GM12878 (cell line): ENCODE results near the gene FXYD4. TPM values are rescaled to one million over a fixed set of nuclear protein-coding genes. Genes with fewer than 3 reads are reported as not detected.

Experiments used
- ATAC-seq: fragments of 200-7000 bp; cut with Tn5 transposase; 3 replicates; pipeline ENCODE4 v1.9.1; 2020; ENCODE audit warnings: mild to moderate bottlenecking, moderate library complexity
- BruUV-seq: library from RNA; stranded (reverse); fragments of 400-500 nt; replicated peaks from 2 replicates; lab custom pipeline; 2021; lab: Mats Ljungman, UMichigan
- CTCF ChIA-PET: fragments of 300-600 bp; sonication (Branson Sonifier 250); formaldehyde crosslinking; extraction: SDS; loops from one replicate; lab custom pipeline; 2021; ENCODE audit warnings: inconsistent platforms; lab: Yijun Ruan, JAX
- POLR2A ChIA-PET: fragments of 350-600 bp; formaldehyde crosslinking; extraction: SDS; loops from one replicate; lab custom pipeline; 2021; ENCODE audit warnings: inconsistent platforms; lab: Charles Lee
- RAD21 ChIA-PET: fragments of 300-600 bp; sonication (Branson Sonifier 250); formaldehyde crosslinking; loops from one replicate; lab custom pipeline; 2023; ENCODE audit warnings: antibody characterized with exemption; ENCODE audit not compliant: unreplicated experiment; lab: Charles Lee
- SMC1A ChIA-PET: fragments of 300-600 bp; sonication (Branson Sonifier 250); formaldehyde crosslinking; loops from one replicate; lab custom pipeline; 2023; ENCODE audit not compliant: unreplicated experiment, uncharacterized antibody; lab: Charles Lee
- DNase-seq: peaks from one replicate; pipeline ENCODE4 v3.0.0-alpha.2; 2011; ENCODE audit warnings: low read depth, low spot score
- FAIRE-seq: peaks from 3 replicates; lab custom pipeline; 2011; peaks lifted over from hg19 to GRCh38; lab: Jason Lieb, UNC
- H2AFZ ChIP-seq: 2 replicates; pipeline ENCODE4 v1.6.0; 2011; ENCODE audit warnings: low read depth, low read length, control low read depth; ENCODE audit not compliant: control insufficient read depth
- H3K27ac ChIP-seq: 2 replicates; pipeline ENCODE4 v1.5.1; 2011; ENCODE audit warnings: control low read depth; ENCODE audit not compliant: control insufficient read depth, insufficient read depth
- H3K27me3 ChIP-seq, 2 experiments: replicated peaks in 1 of 2; 2 replicates each; pipeline versions ENCODE4 v1.6.0 to v1.6.1; 2011; ENCODE audit warnings: low read length in 1 of 2; ENCODE audit not compliant: control insufficient read depth in 2 of 2, insufficient read depth in 2 of 2
- H3K36me3 ChIP-seq, 2 experiments: 2 replicates each; pipeline ENCODE4 v1.5.1; 2011; ENCODE audit warnings: low read length in 1 of 2; ENCODE audit not compliant: control insufficient read depth in 2 of 2, insufficient read depth in 2 of 2
- H3K4me1 ChIP-seq: 2 replicates; pipeline ENCODE4 v1.6.1; 2011; ENCODE audit warnings: mild to moderate bottlenecking, low read length, moderate library complexity, mixed read lengths; ENCODE audit not compliant: control insufficient read depth, insufficient read depth
- H3K4me2 ChIP-seq: 2 replicates; pipeline ENCODE4 v1.6.0; 2011; ENCODE audit warnings: control low read depth; ENCODE audit not compliant: control insufficient read depth, insufficient read depth
- H3K4me3 ChIP-seq: fragments of 200-600 bp; sonication (generic); 2 replicates; pipeline ENCODE4 v1.5.1; 2016
- H3K79me2 ChIP-seq: 2 replicates; pipeline ENCODE4 v1.6.0; 2011; ENCODE audit warnings: low read length; ENCODE audit not compliant: control insufficient read depth, insufficient read depth
- H3K9ac ChIP-seq: 2 replicates; pipeline ENCODE4 v1.8.0; 2011; ENCODE audit warnings: low read length, control low read depth, mixed read lengths; ENCODE audit not compliant: control insufficient read depth, insufficient read depth
- H3K9me3 ChIP-seq: replicated peaks from 3 replicates; pipeline ENCODE4 v1.5.1; 2011; ENCODE audit warnings: mild to moderate bottlenecking, low read length; ENCODE audit not compliant: control insufficient read depth, insufficient read depth
- H4K20me1 ChIP-seq: 2 replicates; pipeline ENCODE4 v1.6.0; 2011; ENCODE audit not compliant: control insufficient read depth, insufficient read depth
- CHD1 ChIP-seq: IDR thresholded peaks from 2 replicates; pipeline ENCODE4 v1.6.1; 2012; ENCODE audit warnings: low read depth, low read length, improper control_type of control experiment
- CREM ChIP-seq: IDR thresholded peaks from 2 replicates; pipeline ENCODE4 v1.6.1; 2014; ENCODE audit warnings: antibody characterized with exemption, low read depth
- HDAC2 ChIP-seq: fragments of 200-600 bp; sonication (generic); IDR thresholded peaks from 2 replicates; pipeline ENCODE4 v1.6.1; 2017
- HDGF ChIP-seq: fragments of 450-650 bp; IDR thresholded peaks from 2 replicates; pipeline ENCODE4 v1.6.1; 2016; ENCODE audit warnings: antibody characterized with exemption
- MEF2B ChIP-seq: fragments of 450-650 bp; IDR thresholded peaks from 2 replicates; pipeline ENCODE4 v1.6.1; 2018; ENCODE audit warnings: mild to moderate bottlenecking, moderate library complexity; ENCODE audit not compliant: partially characterized antibody, poor library complexity, severe bottlenecking
- NFYB ChIP-seq: IDR thresholded peaks from 2 replicates; pipeline ENCODE4 v1.6.1; 2011; ENCODE audit warnings: low read depth, mild to moderate bottlenecking, low read length, improper control_type of control experiment, moderate library complexity; ENCODE audit not compliant: insufficient read depth
- NR2F1 ChIP-seq: fragments of 450-650 bp; conservative IDR thresholded peaks from 2 replicates; pipeline ENCODE4 v1.6.1; 2017; ENCODE audit warnings: mild to moderate bottlenecking
- NRF1 ChIP-seq: conservative IDR thresholded peaks from 2 replicates; pipeline ENCODE4 v1.6.1; 2011; ENCODE audit warnings: mild to moderate bottlenecking, low read depth, low read length, improper control_type of control experiment
- SIN3A ChIP-seq: IDR thresholded peaks from 2 replicates; pipeline ENCODE4 v1.6.1; 2012; ENCODE audit warnings: low read depth, low read length, improper control_type of control experiment
- SMARCA5 ChIP-seq: fragments of 450-650 bp; IDR thresholded peaks from 2 replicates; pipeline ENCODE4 v1.6.1; 2017; ENCODE audit warnings: mild to moderate bottlenecking
- STAT1 ChIP-seq: fragments of 450-650 bp; conservative IDR thresholded peaks from 2 replicates; pipeline ENCODE4 v1.6.1; 2014; ENCODE audit warnings: antibody characterized with exemption, mild to moderate bottlenecking
- WGBS: methylation state at CpG from one replicate; pipeline ENCODE4 v1.1.6; 2016; ENCODE audit warnings: low lambda C conversion rate; ENCODE audit not compliant: insufficient replicate concordance, insufficient coverage; ENCODE audit errors: missing lambda C conversion rate; 5-methylcytosine and 5-hydroxymethylcytosine counted together
- in situ Hi-C: fragments of 300-500 bp; cut with MboI; formaldehyde crosslinking; loops from 9 replicates; pipeline ENCODE4 v1.14.3; 2018; ENCODE audit warnings: mixed read lengths
- intact Hi-C: fragments of 100-400 bp; cut with micrococcal nuclease; formaldehyde crosslinking; loops from one replicate; pipeline ENCODE4 v1.14.2; 2022; ENCODE audit not compliant: unreplicated experiment
- polyA plus RNA-seq, 11 experiments: library from polyadenylated mRNA; depleted of rRNA in 4 of 11; unstranded in 6 of 11; stranded (reverse) in 5 of 11; fragments of >200 nt; fragmentation: Nextera tagmentation in 4 of 11; fragmentation: Illumina TruSeq in 1 of 11; extraction: Ambion mirVana in 4 of 11; extraction: Trizol in 1 of 11; gene quantifications; 1 replicate in 1 of 11; 2 replicates in 10 of 11; pipeline versions ENCODE4 v1.2.1 to v1.2.3, GENCODE V29; 2011 to 2016; ENCODE audit warnings: inconsistent platforms in 2 of 11, missing spikeins in 2 of 11, low read depth in 1 of 11
- total RNA-seq, 4 experiments: library from RNA; depleted of rRNA in 3 of 4; stranded (reverse); fragments of >200 nt in 3 of 4; fragmentation: Illumina TruSeq in 1 of 4; extraction: Trizol in 1 of 4; gene quantifications; 2 replicates each; pipeline versions ENCODE4 v1.2.1 to v1.2.3, GENCODE V29; 2013 to 2021
- TF ChIP-seq, protein P1 (sequence below): fragments of 450-650 bp; formaldehyde crosslinking; IDR thresholded peaks from 2 replicates; pipeline ENCODE4 v1.4.0; 2020; ENCODE audit warnings: mild to moderate bottlenecking, moderate library complexity
- TF ChIP-seq, protein P2 (sequence below): fragments of 450-650 bp; IDR thresholded peaks from 2 replicates; pipeline ENCODE4 v1.6.1; 2017; ENCODE audit warnings: mild to moderate bottlenecking, low read depth, inconsistent platforms; ENCODE audit not compliant: poor library complexity, severe bottlenecking
- TF ChIP-seq, protein P3 (sequence below): IDR thresholded peaks from 2 replicates; pipeline ENCODE4 v1.6.1; 2012; ENCODE audit warnings: low read depth, low read length, improper control_type of control experiment
- TF ChIP-seq, protein P4 (sequence below): IDR thresholded peaks from 2 replicates; pipeline ENCODE4 v1.6.1; 2011; ENCODE audit warnings: low read depth, low read length, improper control_type of control experiment, borderline replicate concordance
- TF ChIP-seq, protein P5 (sequence below): fragments of 450-650 bp; IDR thresholded peaks from 2 replicates; pipeline ENCODE4 v1.6.1; 2017; ENCODE audit warnings: low read depth, mild to moderate bottlenecking, moderate library complexity

Gene FXYD4
- total and polyA plus RNA-seq, 10 of the 15 experiments (the other 5 are each of a cell fraction or from before 2014, with no cell fraction given): not detected

DNA sequence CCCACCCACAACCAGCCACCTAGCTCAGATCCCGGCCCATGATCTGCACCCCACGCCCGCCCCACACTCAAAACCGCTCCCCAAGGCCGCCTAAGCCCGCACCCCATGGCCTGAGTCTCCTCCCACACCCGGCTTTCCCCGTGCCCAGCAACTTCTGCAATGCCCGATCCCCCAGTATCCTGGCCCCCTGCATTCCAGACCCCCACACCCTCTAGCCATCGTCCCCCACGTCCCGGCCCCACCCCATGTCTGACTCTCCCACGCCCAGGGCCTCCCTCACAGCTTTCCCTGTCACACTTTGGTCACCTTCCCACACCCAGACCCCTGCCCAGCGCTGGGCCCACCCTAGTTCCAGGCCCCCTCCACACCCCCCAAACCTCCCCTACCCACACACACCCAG, 20.1 kb upstream of the FXYD4 start:
- intact Hi-C loops: no loop called here
- ChIA-PET SMC1A (interaction anchor here (1.2 kb wide), 1 partner anchor 59 kb away, joined by 6 read pairs; no protein-coding TSS in a partner anchor), POLR2A (no interaction called here), CTCF (no interaction called here), RAD21 (interaction anchor here (0.7 kb wide), 1 partner anchor 196 kb away, joined by 3 read pairs; no protein-coding TSS in a partner anchor)
- no peak for ATAC-seq
- Histone ChIP-seq H3K9me3 (no peaks in the 10 kb centered on the region), H3K4me2 (no peak overlapping the region), H2AFZ (no peak overlapping the region), H3K9ac (no peak overlapping the region), H4K20me1 (no peaks in the 10 kb centered on the region), H3K4me3 (no peak overlapping the region), H3K27me3 (peaks cover 0 to 2% of the 10 kb centered on the region in 2 experiments; a peak in 1 of 4 replicates), H3K36me3 (no peaks in the 10 kb centered on the region), H3K27ac (no peak overlapping the region), H3K4me1 (no peaks in the 10 kb centered on the region), H3K79me2 (no peaks in the 10 kb centered on the region)
- FAIRE-seq: no peak
- whole genome bisulfite sequencing: 19% methylated on average over 3 of the region's 14 CpGs
- TF ChIP-seq, protein P1, sequence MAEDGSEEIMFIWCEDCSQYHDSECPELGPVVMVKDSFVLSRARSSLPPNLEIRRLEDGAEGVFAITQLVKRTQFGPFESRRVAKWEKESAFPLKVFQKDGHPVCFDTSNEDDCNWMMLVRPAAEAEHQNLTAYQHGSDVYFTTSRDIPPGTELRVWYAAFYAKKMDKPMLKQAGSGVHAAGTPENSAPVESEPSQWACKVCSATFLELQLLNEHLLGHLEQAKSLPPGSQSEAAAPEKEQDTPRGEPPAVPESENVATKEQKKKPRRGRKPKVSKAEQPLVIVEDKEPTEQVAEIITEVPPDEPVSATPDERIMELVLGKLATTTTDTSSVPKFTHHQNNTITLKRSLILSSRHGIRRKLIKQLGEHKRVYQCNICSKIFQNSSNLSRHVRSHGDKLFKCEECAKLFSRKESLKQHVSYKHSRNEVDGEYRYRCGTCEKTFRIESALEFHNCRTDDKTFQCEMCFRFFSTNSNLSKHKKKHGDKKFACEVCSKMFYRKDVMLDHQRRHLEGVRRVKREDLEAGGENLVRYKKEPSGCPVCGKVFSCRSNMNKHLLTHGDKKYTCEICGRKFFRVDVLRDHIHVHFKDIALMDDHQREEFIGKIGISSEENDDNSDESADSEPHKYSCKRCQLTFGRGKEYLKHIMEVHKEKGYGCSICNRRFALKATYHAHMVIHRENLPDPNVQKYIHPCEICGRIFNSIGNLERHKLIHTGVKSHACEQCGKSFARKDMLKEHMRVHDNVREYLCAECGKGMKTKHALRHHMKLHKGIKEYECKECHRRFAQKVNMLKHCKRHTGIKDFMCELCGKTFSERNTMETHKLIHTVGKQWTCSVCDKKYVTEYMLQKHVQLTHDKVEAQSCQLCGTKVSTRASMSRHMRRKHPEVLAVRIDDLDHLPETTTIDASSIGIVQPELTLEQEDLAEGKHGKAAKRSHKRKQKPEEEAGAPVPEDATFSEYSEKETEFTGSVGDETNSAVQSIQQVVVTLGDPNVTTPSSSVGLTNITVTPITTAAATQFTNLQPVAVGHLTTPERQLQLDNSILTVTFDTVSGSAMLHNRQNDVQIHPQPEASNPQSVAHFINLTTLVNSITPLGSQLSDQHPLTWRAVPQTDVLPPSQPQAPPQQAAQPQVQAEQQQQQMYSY (CRISPR knock-in tag): no peak
- TF ChIP-seq NFYB (no peak), NR2F1 (no peak), STAT1 (no peak), SIN3A (no peak), CREM (no peak), CHD1 (no peak), HDAC2 (no peak), NRF1 (no peak), SMARCA5 (no peak), MEF2B (no peak), HDGF (no peak)
- TF ChIP-seq, protein P2, sequence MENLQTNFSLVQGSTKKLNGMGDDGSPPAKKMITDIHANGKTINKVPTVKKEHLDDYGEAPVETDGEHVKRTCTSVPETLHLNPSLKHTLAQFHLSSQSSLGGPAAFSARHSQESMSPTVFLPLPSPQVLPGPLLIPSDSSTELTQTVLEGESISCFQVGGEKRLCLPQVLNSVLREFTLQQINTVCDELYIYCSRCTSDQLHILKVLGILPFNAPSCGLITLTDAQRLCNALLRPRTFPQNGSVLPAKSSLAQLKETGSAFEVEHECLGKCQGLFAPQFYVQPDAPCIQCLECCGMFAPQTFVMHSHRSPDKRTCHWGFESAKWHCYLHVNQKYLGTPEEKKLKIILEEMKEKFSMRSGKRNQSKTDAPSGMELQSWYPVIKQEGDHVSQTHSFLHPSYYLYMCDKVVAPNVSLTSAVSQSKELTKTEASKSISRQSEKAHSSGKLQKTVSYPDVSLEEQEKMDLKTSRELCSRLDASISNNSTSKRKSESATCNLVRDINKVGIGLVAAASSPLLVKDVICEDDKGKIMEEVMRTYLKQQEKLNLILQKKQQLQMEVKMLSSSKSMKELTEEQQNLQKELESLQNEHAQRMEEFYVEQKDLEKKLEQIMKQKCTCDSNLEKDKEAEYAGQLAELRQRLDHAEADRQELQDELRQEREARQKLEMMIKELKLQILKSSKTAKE: no peak
- TF ChIP-seq, protein P3, sequence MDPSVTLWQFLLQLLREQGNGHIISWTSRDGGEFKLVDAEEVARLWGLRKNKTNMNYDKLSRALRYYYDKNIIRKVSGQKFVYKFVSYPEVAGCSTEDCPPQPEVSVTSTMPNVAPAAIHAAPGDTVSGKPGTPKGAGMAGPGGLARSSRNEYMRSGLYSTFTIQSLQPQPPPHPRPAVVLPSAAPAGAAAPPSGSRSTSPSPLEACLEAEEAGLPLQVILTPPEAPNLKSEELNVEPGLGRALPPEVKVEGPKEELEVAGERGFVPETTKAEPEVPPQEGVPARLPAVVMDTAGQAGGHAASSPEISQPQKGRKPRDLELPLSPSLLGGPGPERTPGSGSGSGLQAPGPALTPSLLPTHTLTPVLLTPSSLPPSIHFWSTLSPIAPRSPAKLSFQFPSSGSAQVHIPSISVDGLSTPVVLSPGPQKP: no peak
- TF ChIP-seq, protein P4, sequence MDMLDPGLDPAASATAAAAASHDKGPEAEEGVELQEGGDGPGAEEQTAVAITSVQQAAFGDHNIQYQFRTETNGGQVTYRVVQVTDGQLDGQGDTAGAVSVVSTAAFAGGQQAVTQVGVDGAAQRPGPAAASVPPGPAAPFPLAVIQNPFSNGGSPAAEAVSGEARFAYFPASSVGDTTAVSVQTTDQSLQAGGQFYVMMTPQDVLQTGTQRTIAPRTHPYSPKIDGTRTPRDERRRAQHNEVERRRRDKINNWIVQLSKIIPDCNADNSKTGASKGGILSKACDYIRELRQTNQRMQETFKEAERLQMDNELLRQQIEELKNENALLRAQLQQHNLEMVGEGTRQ: no peak
- TF ChIP-seq, protein P5, sequence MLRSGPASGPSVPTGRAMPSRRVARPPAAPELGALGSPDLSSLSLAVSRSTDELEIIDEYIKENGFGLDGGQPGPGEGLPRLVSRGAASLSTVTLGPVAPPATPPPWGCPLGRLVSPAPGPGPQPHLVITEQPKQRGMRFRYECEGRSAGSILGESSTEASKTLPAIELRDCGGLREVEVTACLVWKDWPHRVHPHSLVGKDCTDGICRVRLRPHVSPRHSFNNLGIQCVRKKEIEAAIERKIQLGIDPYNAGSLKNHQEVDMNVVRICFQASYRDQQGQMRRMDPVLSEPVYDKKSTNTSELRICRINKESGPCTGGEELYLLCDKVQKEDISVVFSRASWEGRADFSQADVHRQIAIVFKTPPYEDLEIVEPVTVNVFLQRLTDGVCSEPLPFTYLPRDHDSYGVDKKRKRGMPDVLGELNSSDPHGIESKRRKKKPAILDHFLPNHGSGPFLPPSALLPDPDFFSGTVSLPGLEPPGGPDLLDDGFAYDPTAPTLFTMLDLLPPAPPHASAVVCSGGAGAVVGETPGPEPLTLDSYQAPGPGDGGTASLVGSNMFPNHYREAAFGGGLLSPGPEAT: no peak
- DNase-seq: no peak
- BruUV-seq: no TSS peak
- in situ Hi-C loops: loop anchor here (25.0 kb wide), 1 partner anchor 139 kb away; no protein-coding TSS in a partner anchor
